GM20000 (cell line): ENCODE measurements around the gene TRA2B.

Source experiments
- DNase-seq: peaks from one replicate; pipeline ENCODE4 v3.0.0; 2012; ENCODE audit warnings: low spot score
- TF ChIP-seq, protein P1 (sequence below): IDR thresholded peaks from 2 replicates; pipeline ENCODE4 v1.5.1; 2012; ENCODE audit warnings: mild to moderate bottlenecking, control low read depth; ENCODE audit errors: extremely low read depth, missing control alignments

TRA2B gene

DNA sequence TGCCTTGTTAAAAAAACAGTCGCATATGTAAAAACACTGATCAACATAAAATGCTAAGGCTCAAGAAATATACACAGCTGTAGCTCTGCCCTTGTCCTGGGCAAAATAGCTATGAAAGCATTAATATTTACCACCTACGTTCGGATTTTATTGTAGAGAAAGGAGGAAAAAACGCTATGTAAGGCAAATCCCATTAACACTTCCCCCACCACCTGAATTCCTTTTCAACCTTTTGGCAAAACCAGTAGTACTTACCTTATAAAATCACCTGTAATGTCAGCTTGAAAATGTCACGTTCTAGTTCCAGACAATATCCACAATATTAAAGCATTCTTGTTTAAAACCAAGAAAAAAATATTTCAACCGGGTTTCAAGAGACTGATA is 3.6 kb downstream of the TRA2B start:
- DNase-seq, result no peak
- TF ChIP-seq, protein P1, sequence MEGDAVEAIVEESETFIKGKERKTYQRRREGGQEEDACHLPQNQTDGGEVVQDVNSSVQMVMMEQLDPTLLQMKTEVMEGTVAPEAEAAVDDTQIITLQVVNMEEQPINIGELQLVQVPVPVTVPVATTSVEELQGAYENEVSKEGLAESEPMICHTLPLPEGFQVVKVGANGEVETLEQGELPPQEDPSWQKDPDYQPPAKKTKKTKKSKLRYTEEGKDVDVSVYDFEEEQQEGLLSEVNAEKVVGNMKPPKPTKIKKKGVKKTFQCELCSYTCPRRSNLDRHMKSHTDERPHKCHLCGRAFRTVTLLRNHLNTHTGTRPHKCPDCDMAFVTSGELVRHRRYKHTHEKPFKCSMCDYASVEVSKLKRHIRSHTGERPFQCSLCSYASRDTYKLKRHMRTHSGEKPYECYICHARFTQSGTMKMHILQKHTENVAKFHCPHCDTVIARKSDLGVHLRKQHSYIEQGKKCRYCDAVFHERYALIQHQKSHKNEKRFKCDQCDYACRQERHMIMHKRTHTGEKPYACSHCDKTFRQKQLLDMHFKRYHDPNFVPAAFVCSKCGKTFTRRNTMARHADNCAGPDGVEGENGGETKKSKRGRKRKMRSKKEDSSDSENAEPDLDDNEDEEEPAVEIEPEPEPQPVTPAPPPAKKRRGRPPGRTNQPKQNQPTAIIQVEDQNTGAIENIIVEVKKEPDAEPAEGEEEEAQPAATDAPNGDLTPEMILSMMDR, result no peak

DNA sequence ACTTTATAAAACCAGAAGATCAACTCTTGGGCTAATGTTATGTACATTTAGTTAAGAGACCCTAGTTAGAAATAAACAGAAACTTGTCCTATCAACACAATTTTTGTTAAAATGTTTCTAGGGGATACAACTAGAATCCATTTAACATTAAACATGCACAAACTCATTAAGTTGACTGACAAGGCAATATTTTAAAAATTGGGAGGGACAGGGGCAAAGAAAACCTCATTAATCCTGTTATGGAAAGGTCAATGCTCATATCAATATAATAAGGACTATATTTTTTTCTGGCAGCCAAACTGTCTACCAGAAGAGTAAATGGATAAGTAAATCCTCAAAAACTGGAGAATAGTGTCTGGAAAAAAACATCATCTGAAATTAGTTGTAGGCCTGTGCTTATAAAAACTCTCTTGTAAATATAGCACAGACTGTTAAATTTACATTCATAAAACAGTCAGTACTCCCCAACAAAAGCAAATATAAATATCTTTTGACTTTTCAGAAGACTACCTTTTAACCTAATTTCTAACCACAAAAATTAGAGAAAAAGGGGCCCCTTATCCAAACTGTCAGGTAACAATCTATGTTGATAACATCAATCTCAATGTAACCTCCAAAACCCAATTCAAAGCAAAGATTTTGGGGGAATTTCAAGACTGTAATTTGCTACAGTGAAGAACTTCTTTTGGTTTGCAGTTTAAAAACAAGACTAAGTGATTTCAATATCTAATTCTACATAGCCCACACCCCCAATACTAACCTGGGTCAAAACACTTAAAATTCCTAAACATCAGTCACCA is 4.2 kb downstream of the TRA2B start:
- TF ChIP-seq, protein P1, result no peak
- DNase-seq, result no peak

DNA sequence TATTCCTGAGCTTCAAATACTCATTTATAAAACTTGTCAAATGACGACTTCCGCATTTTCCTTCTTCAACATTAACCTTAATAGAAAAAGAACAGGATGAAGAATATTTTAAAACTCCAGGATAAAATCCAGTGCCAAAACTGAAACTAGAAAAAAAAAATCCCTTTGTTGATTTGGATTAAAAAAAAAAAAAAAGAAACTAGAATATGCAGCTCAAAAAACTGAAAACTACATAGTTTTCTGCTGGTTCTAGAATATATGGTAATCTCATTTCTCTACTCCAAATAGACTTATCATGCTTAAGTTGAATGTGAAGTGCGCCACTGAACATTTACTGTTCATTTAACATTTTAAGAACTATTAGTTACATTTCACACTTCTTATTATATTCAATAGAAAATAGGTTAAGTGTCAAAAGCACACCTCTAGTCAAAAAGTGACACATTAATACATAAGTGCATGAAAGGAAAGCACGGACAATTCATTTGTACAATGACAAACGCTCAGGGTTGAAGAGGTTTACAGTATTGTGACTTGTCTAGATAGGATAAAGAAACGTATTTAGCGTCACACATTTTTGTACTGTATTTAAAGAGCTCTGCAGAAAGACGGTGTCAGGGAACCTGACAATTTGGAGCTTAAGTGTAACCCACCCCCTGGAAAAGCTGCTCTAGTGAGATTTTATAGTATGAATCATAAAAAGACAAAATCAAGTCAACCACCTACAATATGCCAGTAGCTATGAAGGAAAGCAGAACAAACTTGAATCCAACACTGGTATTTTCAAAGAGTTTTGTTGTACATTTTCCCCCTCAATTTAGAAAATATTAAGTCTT is 5.8 kb downstream of the TRA2B start:
- TF ChIP-seq, protein P1, result no peak
- DNase-seq, result no peak

DNA sequence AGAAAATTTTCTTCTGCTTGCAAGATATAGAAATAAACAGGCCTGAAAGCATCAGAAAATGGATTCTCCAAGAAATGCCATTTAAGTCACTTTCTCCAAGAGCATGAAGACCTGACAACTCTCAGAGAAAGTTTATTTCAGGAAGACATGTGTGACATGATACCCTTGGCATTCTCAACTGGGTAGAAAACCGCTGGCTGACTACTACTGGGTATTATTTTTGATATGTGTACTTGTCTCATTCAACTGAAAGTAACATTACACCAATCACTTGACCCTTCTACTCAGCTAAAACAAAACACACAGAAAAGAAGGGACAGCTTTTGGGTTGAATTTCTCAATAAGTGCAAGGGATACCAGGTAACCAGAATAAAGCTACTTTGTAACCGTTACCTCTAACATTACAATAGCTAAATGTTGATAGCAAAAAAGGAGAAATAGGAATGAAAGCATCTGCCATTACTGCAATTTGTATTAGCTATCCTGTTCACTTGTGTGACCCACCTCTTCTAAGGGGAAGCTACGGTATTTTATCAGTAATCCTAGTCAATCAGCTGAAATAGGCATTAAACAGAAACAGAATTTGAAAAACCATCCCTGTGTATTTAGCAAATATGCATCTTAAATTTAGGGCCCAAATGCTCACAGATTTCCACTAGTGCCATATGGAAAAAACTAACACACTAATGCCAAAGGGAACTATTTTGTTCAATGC is 7.3 kb downstream of the TRA2B start:
- no peak for DNase-seq

DNA sequence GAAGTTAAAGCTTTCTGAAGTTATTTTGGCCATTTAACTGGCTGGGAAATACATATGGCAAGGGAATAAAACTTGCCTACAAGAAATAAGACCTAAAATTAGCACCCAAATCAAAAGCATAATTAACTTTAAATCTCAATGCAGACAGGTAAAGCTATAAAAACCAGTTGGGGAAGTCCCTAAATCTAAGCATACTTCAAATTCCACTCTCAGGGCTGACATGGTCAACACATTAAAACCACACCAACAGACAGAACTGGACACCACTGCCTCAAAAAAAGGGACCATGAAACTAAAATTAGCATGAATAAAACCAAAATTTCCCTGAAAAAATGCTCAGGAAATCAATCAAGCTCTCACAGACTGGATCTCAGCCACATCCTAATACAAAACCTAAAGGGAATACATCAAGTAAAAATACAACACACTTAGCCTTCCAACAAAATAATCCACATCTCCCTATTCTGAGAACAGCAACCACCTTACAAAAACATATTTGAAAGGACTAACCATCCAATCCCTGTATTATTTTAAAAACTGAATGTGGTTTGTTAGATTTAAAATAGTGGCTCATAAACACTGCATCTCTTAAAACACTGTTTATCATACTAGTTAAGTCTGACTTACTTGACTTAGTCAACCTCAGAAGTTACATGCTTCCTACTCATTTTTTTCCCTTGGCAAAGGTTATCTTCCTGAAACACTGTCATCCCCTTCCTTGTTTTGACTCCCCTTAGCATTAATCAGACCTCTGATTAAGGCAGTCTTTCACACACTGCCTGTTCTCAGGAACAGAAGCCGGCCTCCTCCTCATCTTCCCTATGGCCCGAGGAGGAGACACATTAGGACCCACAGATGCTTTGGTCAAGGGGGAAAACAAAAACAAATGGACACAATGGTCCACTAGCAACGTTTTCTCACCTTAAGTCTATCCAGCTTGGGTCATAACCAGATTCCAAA is 8.3 kb downstream of the TRA2B start:
- TF ChIP-seq, protein P1, result no peak
- no peak for DNase-seq

More for the DNA sequence above, 7.3 kb downstream of the TRA2B start:
- TF ChIP-seq, protein P1, result no peak

DNA sequence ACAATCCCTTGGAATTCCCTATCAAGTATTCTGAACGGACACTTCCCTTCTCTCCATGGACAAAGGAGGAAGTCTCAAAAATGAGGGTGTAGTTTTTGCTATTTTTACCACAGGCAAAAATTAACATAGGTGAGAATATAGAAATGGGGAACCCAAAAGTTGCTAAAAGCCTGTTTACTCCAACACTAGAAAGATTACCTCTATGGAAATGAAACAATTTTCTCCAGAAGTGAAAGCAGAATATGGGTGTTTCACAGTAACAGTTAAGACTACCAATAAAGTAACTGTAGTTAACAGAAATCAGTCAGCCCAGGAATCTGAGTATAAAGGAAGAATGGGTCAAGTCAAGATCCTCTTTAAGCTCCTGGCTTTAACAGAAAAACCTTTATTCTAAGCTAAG is 9.3 kb downstream of the TRA2B start:
- TF ChIP-seq, protein P1, result no peak
- DNase-seq, result no peak
